Trophoblast cell (in vitro differentiated cells and primary cell): ENCODE results near the gene YY2.
A peak's percentile ranks its signal among the peaks of the same experiment; 100 is the strongest.
"Not testable (repeated sequence)": the region's sequence is repeated elsewhere in the genome, so short reads cannot be mapped to it uniquely, and the experiment has no call there.

ENCODE experiments used
- DNase-seq, 2 donors: peaks; one replicate each; pipeline ENCODE4 v3.0.0-alpha.2; 2016
- H2AFZ ChIP-seq: 2 replicates; pipeline ENCODE4 v1.6.1; 2013; ENCODE audit warnings: low read length, moderate library complexity, mild to moderate bottlenecking; ENCODE audit not compliant: insufficient read depth, poor library complexity
- H2AK5ac ChIP-seq: 2 replicates; pipeline ENCODE4 v1.6.1; 2013; ENCODE audit warnings: mild to moderate bottlenecking, low read length
- H2BK120ac ChIP-seq: 2 replicates; pipeline ENCODE4 v1.6.1; 2013; ENCODE audit warnings: low read length, mild to moderate bottlenecking, moderate library complexity; ENCODE audit not compliant: insufficient read depth, poor library complexity
- H2BK12ac ChIP-seq: 2 replicates; pipeline ENCODE4 v1.6.1; 2013; ENCODE audit warnings: mild to moderate bottlenecking, low read length, moderate library complexity
- H2BK5ac ChIP-seq: 2 replicates; pipeline ENCODE4 v1.6.1; 2013; ENCODE audit warnings: low read length, low read depth, moderate library complexity, mild to moderate bottlenecking; ENCODE audit not compliant: poor library complexity
- H3K14ac ChIP-seq: 2 replicates; pipeline ENCODE4 v1.6.1; 2013; ENCODE audit warnings: mild to moderate bottlenecking, low read length
- H3K18ac ChIP-seq: 2 replicates; pipeline ENCODE4 v1.6.1; 2013; ENCODE audit warnings: mild to moderate bottlenecking, low read length
- H3K23ac ChIP-seq: 2 replicates; pipeline ENCODE4 v1.6.1; 2013; ENCODE audit warnings: low read length
- H3K27ac ChIP-seq: 2 replicates; pipeline ENCODE4 v1.5.1; 2013; ENCODE audit warnings: low read depth, mild to moderate bottlenecking, inconsistent platforms, low read length, moderate library complexity
- H3K27me3 ChIP-seq: 2 replicates; pipeline ENCODE4 v1.6.1; 2013; ENCODE audit warnings: inconsistent platforms, mild to moderate bottlenecking, low read length, moderate library complexity; ENCODE audit not compliant: insufficient read depth
- H3K36me3 ChIP-seq, 2 experiments: 1 replicate in 1 of 2; 2 replicates in 1 of 2; pipeline ENCODE4 v1.6.1; 2013; ENCODE audit warnings: low read length in 2 of 2, mild to moderate bottlenecking in 2 of 2, moderate library complexity in 1 of 2; ENCODE audit not compliant: insufficient read depth in 2 of 2, control insufficient read depth in 1 of 2
- H3K4ac ChIP-seq: 2 replicates; pipeline ENCODE4 v1.6.1; 2013; ENCODE audit warnings: low read depth, mild to moderate bottlenecking, low read length, moderate library complexity
- H3K4me1 ChIP-seq, 2 experiments: 1 replicate in 1 of 2; 2 replicates in 1 of 2; pipeline ENCODE4 v1.6.1; 2013; ENCODE audit warnings: low read length in 2 of 2, mild to moderate bottlenecking in 2 of 2, moderate library complexity in 1 of 2; ENCODE audit not compliant: insufficient read depth in 2 of 2, control insufficient read depth in 1 of 2
- H3K4me2 ChIP-seq: 2 replicates; pipeline ENCODE4 v1.6.1; 2013; ENCODE audit warnings: inconsistent platforms, mild to moderate bottlenecking, low read length, moderate library complexity
- H3K4me3 ChIP-seq: 2 replicates; pipeline ENCODE4 v1.5.1; 2013; ENCODE audit warnings: mild to moderate bottlenecking, low read depth, low read length, inconsistent platforms
- H3K79me1 ChIP-seq: one replicate; pipeline ENCODE4 v1.6.1; 2013; ENCODE audit warnings: low read length
- H3K79me2 ChIP-seq: 2 replicates; pipeline ENCODE4 v1.6.1; 2013; ENCODE audit warnings: low read length, mild to moderate bottlenecking; ENCODE audit not compliant: control insufficient read depth, insufficient read depth, poor library complexity
- H3K9ac ChIP-seq: 2 replicates; pipeline ENCODE4 v1.6.1; 2013; ENCODE audit warnings: mild to moderate bottlenecking, low read length
- H3K9me3 ChIP-seq: 2 replicates; pipeline ENCODE4 v1.6.1; 2013; ENCODE audit warnings: low read depth, mild to moderate bottlenecking, control low read depth, inconsistent platforms, low read length; ENCODE audit not compliant: insufficient read depth
- H4K12ac ChIP-seq: 2 replicates; pipeline ENCODE4 v1.6.1; 2013; ENCODE audit warnings: low read depth, mild to moderate bottlenecking, low read length, moderate library complexity
- H4K8ac ChIP-seq: 2 replicates; pipeline ENCODE4 v1.6.1; 2013; ENCODE audit warnings: low read depth, mild to moderate bottlenecking, low read length, moderate library complexity
- H4K91ac ChIP-seq: one replicate; pipeline ENCODE4 v1.6.1; 2013; ENCODE audit warnings: low read depth, mild to moderate bottlenecking, low read length, moderate library complexity
- WGBS: extraction: QIAGEN DNeasy Blood & Tissue Kit; methylation state at CpG from one replicate; pipeline ENCODE4 v1.1.7; 2013; ENCODE audit warnings: missing lambda C conversion rate; ENCODE audit not compliant: insufficient read length, insufficient coverage; ENCODE audit errors: extremely low coverage; 5-methylcytosine and 5-hydroxymethylcytosine counted together

Gene YY2

DNA sequence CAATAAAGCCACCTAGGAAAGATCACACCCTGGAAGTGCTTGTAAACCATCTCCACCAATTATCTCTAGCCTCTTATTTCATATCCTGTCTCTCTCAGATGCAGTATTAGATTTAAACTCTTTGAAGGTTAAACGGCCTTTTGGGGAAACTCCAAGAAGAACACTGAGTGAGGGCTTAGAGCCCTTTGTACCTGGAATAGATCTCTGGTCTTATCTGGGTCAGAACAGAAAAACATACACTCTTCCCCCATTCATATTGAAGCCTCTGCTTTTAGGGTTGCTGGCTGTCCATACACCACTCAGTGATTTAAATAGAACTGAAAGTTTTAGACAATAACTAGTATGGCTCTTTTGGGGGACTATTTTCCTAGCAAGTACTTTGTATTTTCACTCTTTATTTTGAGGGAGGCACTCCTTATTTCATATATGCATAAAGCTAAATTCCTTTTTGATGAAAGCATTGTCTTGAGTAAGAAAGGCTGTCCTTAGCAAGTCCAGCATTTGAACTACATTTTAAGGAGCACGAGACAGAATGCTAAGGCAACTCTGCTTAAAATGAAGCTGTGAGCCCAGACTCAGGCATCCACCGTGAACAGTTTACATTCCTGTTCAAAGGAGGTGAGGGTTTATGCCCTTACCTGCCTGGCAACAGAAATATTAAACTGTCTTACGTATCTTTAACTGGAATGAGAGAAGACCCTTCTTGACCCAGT, 17.4 kb downstream of the YY2 start:
- peak; percentile 46 to 73 for DNase-seq
- H4K12ac ChIP-seq: no peak overlapping the region
- no peaks in the 10 kb centered on the region for H3K79me1 ChIP-seq
- no peak overlapping the region for H4K8ac ChIP-seq
- no peak overlapping the region for H2BK120ac ChIP-seq
- H3K27me3 ChIP-seq: no peaks in the 10 kb centered on the region
- H3K79me2 ChIP-seq: no peaks in the 10 kb centered on the region
- no peak overlapping the region for H4K91ac ChIP-seq
- no peak overlapping the region for H2BK5ac ChIP-seq
- H2BK12ac ChIP-seq: no peak overlapping the region
- H3K9ac ChIP-seq: no peak overlapping the region
- H3K4me3 ChIP-seq: no peak overlapping the region
- H3K23ac ChIP-seq: no peak overlapping the region
- H2AK5ac ChIP-seq: no peak overlapping the region
- H3K18ac ChIP-seq: no peak overlapping the region
- no peaks in the 10 kb centered on the region for H3K9me3 ChIP-seq
- H3K4me2 ChIP-seq: no peak overlapping the region
- no peak overlapping the region for H3K14ac ChIP-seq
- H3K4me1 ChIP-seq: no peaks in the 10 kb centered on the region
- WGBS: no CpG with 5 or more reads among the region's 4 CpGs
- no peak overlapping the region for H3K27ac ChIP-seq
- H3K36me3 ChIP-seq: no peaks in the 10 kb centered on the region
- no peak overlapping the region for H3K4ac ChIP-seq
- no peak overlapping the region for H2AFZ ChIP-seq

DNA sequence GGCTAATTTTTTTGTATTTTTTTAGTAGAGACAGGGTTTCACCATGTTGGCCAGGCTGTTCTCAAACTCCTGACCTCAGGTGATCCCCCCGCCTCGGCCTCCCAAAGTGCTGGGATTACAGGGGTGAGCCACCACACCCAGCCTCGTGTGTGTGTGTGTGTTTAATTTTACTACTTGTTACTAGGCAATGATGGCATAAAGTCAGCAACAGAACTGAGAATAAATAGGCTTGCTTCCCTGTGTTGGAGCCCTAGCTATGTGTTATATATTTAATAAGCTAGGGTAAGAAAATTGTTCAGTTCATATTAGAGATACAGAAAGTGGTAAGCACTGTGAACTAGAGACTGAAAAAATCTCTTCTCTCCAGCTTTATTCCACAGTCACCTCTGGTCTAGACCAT, 18.4 kb downstream of the YY2 start:
- not testable (repeated sequence) for H3K79me2 ChIP-seq, H3K36me3 ChIP-seq, H3K4me3 ChIP-seq, H2BK12ac ChIP-seq, H3K9me3 ChIP-seq, H2BK5ac ChIP-seq, H4K12ac ChIP-seq, H3K4me1 ChIP-seq, H2AK5ac ChIP-seq, H3K9ac ChIP-seq, H4K8ac ChIP-seq, H4K91ac ChIP-seq, H3K4ac ChIP-seq, H2AFZ ChIP-seq, H3K23ac ChIP-seq, H2BK120ac ChIP-seq, H3K18ac ChIP-seq, H3K27me3 ChIP-seq, H3K79me1 ChIP-seq, H3K27ac ChIP-seq, DNase-seq, H3K14ac ChIP-seq, H3K4me2 ChIP-seq
- no CpG with 5 or more reads among the region's 3 CpGs for WGBS

DNA sequence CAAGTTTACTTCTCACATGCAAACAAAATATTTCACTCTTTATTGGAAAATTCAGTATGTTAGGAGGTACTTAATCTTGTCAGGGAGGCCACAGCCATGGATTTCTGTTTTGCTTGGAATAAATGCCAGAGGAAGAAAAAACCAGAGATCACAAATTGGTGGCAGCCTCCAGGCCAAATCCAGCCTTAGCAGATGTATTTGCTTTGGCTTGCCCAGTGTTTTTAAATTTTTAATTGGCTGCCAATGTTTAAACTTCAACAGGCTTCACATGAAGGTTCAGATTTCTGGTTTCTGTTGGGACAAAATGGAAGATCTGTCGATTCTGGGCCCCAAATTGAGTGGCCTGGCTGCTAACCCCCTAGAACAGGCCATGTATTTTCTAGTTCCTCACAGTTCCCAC, 19.2 kb downstream of the YY2 start:
- no peak overlapping the region for H3K4ac ChIP-seq
- H2BK12ac ChIP-seq: no peak overlapping the region
- no peak for DNase-seq
- no peaks in the 10 kb centered on the region for H3K4me1 ChIP-seq
- no peak overlapping the region for H3K18ac ChIP-seq
- no CpG with 5 or more reads among the region's 1 CpG for WGBS
- no peak overlapping the region for H4K91ac ChIP-seq
- no peak overlapping the region for H4K8ac ChIP-seq
- no peak overlapping the region for H3K4me3 ChIP-seq
- no peak overlapping the region for H3K27ac ChIP-seq
- H2AK5ac ChIP-seq: no peak overlapping the region
- H3K36me3 ChIP-seq: no peaks in the 10 kb centered on the region
- H3K9ac ChIP-seq: no peak overlapping the region
- no peaks in the 10 kb centered on the region for H3K79me2 ChIP-seq
- no peaks in the 10 kb centered on the region for H3K9me3 ChIP-seq
- no peak overlapping the region for H2BK5ac ChIP-seq
- H4K12ac ChIP-seq: no peak overlapping the region
- no peak overlapping the region for H3K4me2 ChIP-seq
- no peak overlapping the region for H2AFZ ChIP-seq
- no peaks in the 10 kb centered on the region for H3K27me3 ChIP-seq
- no peak overlapping the region for H2BK120ac ChIP-seq
- H3K14ac ChIP-seq: no peak overlapping the region
- no peaks in the 10 kb centered on the region for H3K79me1 ChIP-seq
- H3K23ac ChIP-seq: no peak overlapping the region

DNA sequence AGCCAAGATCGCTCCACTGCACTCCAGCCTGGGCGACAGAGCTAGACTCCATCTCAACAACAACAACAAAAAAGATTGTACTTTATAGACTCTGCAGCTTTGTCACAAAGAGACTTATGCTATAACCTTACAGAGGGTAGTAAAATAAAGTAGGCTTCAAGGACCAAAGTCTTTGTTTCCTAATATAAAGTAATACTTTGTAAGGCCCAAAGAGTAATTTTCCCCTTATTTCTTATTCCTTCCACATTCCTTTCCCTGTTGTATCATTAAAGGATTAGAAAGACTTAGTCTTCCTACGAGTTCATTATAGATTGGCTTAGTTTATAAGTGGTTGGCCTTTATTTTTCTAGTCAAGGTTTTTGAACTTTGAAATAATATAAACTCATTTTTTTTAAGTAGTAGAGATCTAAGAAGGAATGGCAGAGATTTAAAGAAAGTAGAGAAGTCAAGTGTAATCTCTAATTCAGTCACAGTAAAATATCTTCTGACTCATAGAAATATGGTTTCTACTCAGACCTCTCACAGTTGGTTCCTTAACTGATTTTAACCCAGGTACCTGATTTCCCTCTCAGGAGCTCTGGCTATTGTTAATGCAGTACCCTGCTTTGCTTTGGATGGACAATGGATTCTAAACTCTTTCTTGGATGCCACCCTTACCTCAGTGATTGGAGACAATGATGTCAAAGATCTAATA, 26.2 kb downstream of the YY2 start:
- Histone ChIP-seq H4K91ac (no peak overlapping the region), H3K36me3 (no peaks in the 10 kb centered on the region), H3K4me3 (no peak overlapping the region), H3K23ac (no peak overlapping the region), H2BK5ac (no peak overlapping the region), H3K4ac (no peak overlapping the region), H3K27me3 (no peaks in the 10 kb centered on the region), H2AK5ac (no peak overlapping the region), H3K9ac (no peak overlapping the region), H3K27ac (no peak overlapping the region), H3K79me2 (no peaks in the 10 kb centered on the region), H2AFZ (no peak overlapping the region), H3K18ac (no peak overlapping the region), H2BK120ac (no peak overlapping the region), H3K14ac (no peak overlapping the region), H3K9me3 (no peaks in the 10 kb centered on the region), H3K4me1 (no peaks in the 10 kb centered on the region), H3K4me2 (no peak overlapping the region), H2BK12ac (no peak overlapping the region), H4K12ac (no peak overlapping the region), H3K79me1 (no peaks in the 10 kb centered on the region), H4K8ac (no peak overlapping the region)
- no peak for DNase-seq
- WGBS: no CpG with 5 or more reads among the region's 3 CpGs
